Measurements from ENCODE around the gene C3orf52.
"Not testable (repeated sequence)": the region's sequence is repeated elsewhere in the genome, so short reads cannot be mapped to it uniquely, and the experiment has no call there.

C3orf52 gene

GRCh38 chr3:112086076-112086854 is at the start of gene C3orf52:
TSS of gene C3orf52 (plus strand) at chr3:112086389. CDS start at chr3:112086408, 19 bp downstream.
- peak; percentile 16 for DNase-seq (ENCODE audit: low spot score)

GRCh38 chr3:112037194-112037593 is 49.0 kb upstream of the C3orf52 start:
- not testable (repeated sequence) for DNase-seq (ENCODE audit: low spot score)

- DNase-seq (ENCODE audit: low spot score) = peak; percentile 51
These were observed 47.3 kb upstream of the C3orf52 start for GRCh38 chr3:112038863-112039262.

GRCh38 chr3:112041321-112041720 is 44.9 kb upstream of the C3orf52 start:
- DNase-seq (ENCODE audit: low spot score) = no peak

- no peak for DNase-seq (ENCODE audit: low spot score)
These were observed 43.3 kb upstream of the C3orf52 start for GRCh38 chr3:112042842-112043280.

GRCh38 chr3:112043621-112044201 is 42.5 kb upstream of the C3orf52 start:
- DNase-seq (ENCODE audit: low spot score) = peak; percentile 87

GRCh38 chr3:112046599-112046998 is 39.6 kb upstream of the C3orf52 start:
- DNase-seq (ENCODE audit: low spot score) = no peak

- DNase-seq (ENCODE audit: low spot score) = no peak
These were observed 38.9 kb upstream of the C3orf52 start for GRCh38 chr3:112047264-112047663.

GRCh38 chr3:112048911-112049310 is 37.3 kb upstream of the C3orf52 start:
- no peak for DNase-seq (ENCODE audit: low spot score)

- DNase-seq (ENCODE audit: low spot score) = no peak
These were observed 33.0 kb upstream of the C3orf52 start for GRCh38 chr3:112053229-112053628.

- no peak for DNase-seq (ENCODE audit: low spot score)
These were observed 29.7 kb upstream of the C3orf52 start for GRCh38 chr3:112056451-112056929.

- DNase-seq (ENCODE audit: low spot score) = no peak
These were observed 26.7 kb upstream of the C3orf52 start for GRCh38 chr3:112059497-112059896.

- DNase-seq (ENCODE audit: low spot score) = no peak
These were observed 25.0 kb upstream of the C3orf52 start for GRCh38 chr3:112061152-112061551.

- not testable (repeated sequence) for DNase-seq (ENCODE audit: low spot score)
These were observed 13.7 kb upstream of the C3orf52 start for GRCh38 chr3:112072387-112073060.

- DNase-seq (ENCODE audit: low spot score) = no peak
These were observed 12.2 kb upstream of the C3orf52 start for GRCh38 chr3:112074006-112074405.

- DNase-seq (ENCODE audit: low spot score) = no peak
These were observed 11.3 kb upstream of the C3orf52 start for GRCh38 chr3:112074616-112075497.

- no peak for DNase-seq (ENCODE audit: low spot score)
These were observed 7.8 kb upstream of the C3orf52 start for GRCh38 chr3:112078125-112079083.

- no peak for DNase-seq (ENCODE audit: low spot score)
These were observed 3.0 kb upstream of the C3orf52 start for GRCh38 chr3:112083239-112083638.

- DNase-seq (ENCODE audit: low spot score) = no peak
These were observed 1.0 kb upstream of the C3orf52 start for GRCh38 chr3:112084980-112085705.

GRCh38 chr3:112085735-112086075 is 484 bp upstream of the C3orf52 start:
- DNase-seq (ENCODE audit: low spot score) = no peak

All from NAMALWA (cell line).